GM18868 (cell line): ENCODE measurements around the gene MTG1.

ENCODE experiments used
- ATAC-seq: cut with Tn5 transposase; IDR thresholded peaks from one replicate; pipeline ENCODE4 v1.9.1; 2021; ENCODE audit warnings: mild to moderate bottlenecking, moderate library complexity; ENCODE audit not compliant: unreplicated experiment

The MTG1 gene

GRCh38 chr10:133446979-133447378, 53.0 kb downstream of the MTG1 start:
- ATAC-seq = no peak

DNA sequence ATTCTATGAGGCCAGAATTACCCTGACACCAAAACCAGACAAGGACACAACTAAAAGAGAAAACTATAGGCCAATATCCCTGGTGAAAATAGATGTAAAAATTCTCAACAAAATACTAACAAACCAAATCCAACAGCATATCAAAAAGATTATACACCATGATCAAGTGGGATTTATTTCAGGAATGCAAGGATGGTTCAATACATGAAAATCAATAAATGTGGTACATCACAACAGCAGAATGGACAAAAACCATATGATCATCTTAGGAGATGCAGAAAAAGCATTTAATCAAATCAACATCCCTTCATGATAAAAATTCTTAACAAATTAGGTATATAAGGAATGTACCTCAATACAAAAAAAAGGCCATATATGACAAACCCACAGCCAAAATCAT, 54.2 kb downstream of the MTG1 start:
- no peak for ATAC-seq

DNA sequence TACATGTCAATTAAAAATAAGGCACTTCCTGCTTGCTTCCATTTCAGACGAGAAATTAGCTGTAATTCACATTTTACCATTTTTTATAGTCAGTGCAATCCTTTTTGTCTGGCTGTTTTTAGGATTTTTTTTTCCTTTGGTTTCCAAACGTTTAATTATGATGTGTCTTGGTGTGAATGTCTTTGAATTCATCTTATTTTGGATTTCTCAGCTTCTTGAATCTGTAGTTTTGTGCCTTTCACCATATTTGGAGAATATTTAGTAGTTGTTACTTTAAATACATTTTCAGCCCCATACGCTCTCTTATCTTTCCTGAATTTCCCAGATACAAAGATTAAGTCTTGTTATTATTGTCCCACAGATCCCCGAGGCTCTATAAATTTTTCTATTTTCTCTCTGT, 57.4 kb downstream of the MTG1 start:
- ATAC-seq = no peak

DNA sequence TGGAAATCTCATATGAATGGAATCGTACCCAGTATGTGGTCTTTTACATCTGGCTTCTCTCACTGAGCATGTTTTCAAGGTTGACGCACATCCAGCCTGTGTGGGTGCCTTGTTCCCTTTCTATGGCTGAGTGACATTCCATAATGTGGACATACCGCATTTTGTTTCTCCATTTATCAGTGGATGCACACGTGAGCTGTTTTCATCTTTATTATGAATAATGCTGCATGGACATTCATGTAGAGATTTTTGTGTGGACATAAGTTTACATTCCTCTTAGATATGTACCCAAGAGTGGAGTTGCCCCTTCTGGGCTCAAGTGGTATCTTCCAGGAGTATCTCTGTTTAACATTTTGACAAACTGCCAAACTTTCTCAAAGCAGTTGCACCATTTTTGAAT, 58.5 kb downstream of the MTG1 start:
- ATAC-seq = no peak

DNA sequence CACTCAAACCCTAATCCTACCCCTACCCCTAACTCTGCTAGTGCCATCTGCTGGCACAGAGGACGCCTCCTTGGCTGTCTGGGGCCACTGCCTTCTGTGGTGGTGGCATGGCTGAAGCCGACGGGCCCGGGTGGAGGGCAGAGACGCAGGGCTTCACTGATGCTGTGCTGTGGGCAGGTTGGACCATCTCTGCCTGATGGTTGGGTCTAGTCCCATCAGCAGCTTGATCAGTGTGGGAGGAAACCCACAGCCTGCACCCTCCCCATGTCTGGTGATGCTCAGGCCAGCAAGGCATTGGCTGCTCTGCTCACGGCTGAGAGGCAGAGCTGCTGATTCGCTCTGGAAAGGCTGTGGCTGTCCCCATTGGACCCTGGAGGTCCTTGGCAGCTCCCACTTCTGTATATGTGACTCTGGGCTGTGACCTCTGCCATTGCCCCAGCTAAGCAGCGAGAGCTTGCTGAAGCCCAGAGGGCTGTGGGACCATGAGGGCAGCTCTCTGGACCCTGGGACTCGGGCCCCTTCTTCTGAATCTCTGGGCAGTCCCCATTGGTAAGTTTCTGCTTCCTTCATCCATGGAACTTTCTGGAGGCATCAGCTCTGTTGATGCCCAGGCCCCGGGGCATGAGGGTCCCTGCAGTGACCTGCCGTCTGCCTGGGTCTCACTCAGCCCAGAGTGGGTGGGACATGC, 59.7 kb downstream of the MTG1 start, which contains the start of gene SCART1:
Gene SCART1 (plus strand): TSS at position 430 of the 688 bp plus-strand sequence. CDS start 53 bp downstream, at position 483.
- ATAC-seq = no peak

DNA sequence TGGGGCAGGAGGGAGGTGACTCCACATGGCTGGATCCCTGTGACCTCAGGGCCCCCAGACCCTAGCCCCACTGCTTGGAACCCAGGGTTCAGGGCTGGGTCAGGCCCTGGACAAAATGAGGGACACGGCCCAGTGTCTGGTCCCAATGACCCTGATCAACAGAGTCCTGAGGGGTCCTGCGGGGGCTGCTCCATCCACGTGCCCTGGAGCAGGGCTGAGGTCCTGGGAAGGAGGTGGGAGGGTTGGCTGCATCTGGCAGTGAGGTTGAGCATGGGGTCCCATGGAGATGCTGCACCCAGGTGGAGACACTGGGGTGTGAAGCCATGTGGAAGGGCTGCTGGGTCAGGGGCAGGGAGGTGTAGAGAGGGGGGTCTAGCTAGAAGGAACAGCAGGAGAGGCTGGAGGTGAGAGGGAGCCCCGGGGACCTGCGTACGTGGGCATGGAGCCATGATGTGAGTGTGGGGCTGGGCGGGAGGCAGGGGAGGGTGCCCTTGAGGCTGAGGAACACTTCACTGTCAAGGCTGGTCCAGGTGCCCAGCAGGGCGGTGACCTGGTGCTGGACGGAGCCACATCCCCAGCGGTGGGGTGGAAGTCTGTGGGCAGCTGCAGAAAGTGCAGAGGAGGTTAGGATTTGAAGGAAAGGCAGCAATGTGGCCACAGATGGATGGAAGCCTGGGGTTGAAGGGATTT, 60.4 kb downstream of the MTG1 start:
- ATAC-seq = no peak

GRCh38 chr10:133455196-133455595, 61.2 kb downstream of the MTG1 start:
- ATAC-seq = no peak

GRCh38 chr10:133455611-133456031, 61.7 kb downstream of the MTG1 start:
- ATAC-seq = no peak

- ATAC-seq = no peak
Measured at GRCh38 chr10:133456041-133456951, 62.3 kb downstream of the MTG1 start.

DNA sequence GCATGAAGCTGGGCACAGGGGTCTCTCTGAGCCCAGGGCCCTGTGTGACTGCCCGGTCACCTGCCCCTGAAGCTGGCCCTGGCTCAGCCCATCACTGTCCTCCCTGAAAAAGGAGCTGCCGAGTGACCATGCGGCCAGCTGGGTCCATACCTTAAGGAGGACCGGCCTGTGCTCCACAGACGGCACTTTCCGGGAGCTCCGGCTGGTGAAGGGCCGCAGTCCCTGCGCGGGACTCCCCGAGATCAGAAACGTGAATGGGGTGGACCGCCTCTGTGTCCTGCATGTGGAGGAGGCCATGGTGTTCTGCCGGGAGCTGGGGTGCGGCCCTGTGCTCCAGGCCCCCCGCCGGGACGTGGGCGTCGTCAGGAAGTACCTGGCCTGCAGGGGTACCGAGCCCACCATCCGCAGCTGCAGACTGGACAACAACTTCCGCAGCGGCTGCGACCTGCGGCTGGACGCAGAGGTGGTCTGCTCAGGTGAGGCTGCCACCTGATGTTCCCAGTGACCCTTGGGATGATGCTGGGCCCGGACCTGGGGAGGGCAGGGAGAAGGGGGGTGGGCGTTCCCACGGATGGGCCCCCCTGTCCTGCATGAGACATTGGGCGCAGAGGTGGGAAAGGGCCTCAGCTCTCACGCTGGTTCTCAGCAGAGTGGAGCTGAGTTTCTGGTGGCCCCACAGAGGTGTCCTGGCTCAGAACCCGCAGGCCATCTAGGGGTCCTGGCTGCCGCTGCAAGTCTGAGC, 63.3 kb downstream of the MTG1 start:
- no peak for ATAC-seq

DNA sequence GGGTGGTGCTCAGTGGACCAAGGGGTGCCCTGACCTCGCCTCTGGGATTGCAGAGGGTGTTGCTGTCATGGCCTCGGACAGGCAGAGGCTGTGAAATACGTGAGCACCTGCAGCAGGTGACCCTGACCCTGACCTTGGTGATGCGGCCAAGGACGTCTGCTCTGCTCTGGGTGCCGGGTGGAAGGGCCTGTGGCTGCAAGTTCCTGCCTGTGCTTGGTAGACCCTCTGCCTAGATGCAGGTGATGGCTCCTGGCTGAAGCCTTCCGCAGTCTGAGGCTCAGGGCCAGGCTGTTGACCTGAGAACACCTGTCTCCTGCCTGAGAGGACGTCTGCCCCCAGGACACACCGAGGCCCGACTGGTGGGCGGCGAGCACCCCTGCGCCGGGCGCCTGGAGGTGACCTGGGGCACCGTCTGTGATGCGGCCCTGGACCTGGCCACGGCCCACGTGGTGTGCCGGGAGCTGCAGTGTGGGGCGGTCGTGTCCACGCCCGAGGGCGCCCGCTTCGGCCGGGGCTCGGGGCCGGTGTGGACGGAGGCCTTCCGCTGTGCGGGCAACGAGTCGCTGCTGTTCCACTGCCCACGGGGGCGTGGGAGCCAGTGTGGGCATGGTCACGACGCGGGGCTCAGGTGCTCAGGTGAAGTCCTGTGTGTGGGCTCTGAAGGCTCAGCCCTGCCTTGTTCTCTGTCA, 64.2 kb downstream of the MTG1 start:
- no peak for ATAC-seq

DNA sequence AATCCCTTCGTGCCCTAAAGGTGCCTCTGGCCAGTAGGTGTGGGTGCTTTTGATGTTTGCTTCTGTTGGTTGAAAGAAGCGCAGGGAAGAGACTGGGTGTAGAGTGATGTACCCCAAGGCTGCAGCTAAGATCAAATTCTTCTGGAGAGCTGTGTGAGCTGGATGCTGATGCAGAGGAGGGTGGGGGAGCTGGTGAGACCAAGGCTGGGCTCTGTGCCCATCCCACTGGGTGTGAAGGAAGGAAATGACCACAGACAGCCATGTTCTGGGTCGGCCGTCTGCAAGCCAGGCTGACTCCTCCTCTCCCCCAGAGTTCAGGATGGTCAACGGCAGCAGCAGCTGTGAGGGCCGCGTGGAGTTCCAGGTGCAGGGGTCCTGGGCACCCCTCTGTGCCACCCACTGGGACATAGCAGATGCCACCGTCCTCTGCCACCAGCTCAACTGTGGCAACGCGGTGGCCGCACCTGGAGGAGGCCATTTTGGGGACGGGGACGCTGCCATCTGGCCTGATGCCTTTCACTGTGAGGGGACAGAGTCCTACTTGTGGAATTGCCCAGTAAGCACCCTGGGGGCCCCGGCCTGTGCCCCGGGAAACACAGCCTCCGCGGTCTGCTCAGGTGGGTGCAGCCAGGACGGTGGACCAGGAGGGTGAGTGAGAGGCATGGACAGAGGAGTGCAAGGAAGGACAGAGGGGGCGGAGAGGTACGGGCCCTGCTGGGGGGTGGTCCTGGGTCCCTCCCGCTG, 64.9 kb downstream of the MTG1 start:
- ATAC-seq = no peak

DNA sequence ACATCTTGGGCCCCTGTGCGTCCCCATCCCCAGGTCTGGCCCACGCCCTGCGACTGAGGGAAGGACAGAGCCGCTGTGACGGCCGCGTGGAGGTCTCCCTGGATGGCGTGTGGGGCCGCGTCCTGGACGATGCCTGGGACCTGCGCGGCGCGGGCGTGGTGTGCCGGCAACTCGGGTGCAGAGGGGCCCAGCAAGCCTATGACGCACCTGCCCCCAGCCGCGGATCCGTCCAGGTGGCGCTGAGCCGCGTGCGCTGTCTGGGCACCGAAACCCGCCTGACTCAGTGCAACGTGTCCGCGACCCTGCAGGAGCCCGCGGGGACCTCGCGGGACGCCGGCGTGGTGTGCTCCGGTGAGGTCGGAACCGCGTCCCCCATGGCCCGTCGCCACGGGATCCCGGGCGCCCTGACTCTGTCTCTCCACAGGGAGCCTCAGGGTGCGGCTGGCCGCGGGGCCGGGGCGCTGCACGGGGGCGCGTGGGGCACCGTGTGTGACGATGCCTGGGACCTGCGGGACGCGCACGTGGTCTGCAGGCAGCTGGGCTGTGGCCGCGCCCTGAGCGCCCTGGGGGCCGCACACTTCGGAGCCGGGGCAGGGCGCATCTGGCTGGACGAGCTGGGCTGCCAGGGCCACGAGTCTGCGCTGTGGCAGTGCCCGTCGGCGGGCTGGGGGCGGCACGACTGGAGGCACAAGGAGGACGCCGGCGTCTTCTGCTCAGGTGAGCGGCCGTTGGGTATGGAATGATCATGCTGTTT, 65.7 kb downstream of the MTG1 start:
- no peak for ATAC-seq

- no peak for ATAC-seq
Measured at GRCh38 chr10:133460208-133460769, 66.3 kb downstream of the MTG1 start.

DNA sequence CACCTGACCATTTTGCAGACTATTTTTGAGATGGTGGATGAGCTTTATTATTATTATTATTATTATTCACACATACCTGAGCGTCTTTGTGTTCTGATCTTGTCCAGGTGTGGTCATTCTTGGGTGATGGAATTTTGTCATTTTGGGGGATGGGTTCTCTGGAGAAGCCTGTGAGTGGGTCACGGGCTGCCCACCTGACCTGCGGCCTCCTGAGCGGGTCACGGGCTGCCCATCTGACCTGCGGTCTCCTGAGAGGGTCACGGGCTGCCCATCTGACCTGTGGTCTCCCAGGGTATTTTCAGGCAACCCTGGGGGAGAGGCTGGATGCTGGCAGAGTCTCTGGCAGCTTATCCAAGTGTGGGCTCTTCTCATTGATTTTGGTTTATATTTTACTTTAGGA, 67.1 kb downstream of the MTG1 start:
- no peak for ATAC-seq

DNA sequence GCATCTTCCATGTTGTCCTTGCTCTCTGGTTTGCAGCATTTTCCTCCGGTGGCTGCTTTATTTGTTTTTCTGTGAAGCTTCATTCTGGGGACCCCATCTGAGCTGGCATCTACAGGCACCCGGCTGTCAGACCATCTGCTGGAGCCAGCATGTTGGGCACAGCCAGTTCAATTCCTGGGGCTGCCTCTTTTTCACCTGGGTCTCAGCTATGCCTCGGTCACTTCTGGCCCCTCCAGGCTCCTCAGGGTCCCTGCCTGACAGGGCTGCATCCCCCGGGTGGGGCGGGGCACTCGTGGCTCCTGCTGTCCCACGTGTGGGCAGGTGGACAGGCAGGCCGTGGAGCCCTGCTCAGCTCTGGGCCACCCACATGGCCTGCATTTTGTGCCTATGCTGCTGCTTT, 67.9 kb downstream of the MTG1 start:
- no peak for ATAC-seq

DNA sequence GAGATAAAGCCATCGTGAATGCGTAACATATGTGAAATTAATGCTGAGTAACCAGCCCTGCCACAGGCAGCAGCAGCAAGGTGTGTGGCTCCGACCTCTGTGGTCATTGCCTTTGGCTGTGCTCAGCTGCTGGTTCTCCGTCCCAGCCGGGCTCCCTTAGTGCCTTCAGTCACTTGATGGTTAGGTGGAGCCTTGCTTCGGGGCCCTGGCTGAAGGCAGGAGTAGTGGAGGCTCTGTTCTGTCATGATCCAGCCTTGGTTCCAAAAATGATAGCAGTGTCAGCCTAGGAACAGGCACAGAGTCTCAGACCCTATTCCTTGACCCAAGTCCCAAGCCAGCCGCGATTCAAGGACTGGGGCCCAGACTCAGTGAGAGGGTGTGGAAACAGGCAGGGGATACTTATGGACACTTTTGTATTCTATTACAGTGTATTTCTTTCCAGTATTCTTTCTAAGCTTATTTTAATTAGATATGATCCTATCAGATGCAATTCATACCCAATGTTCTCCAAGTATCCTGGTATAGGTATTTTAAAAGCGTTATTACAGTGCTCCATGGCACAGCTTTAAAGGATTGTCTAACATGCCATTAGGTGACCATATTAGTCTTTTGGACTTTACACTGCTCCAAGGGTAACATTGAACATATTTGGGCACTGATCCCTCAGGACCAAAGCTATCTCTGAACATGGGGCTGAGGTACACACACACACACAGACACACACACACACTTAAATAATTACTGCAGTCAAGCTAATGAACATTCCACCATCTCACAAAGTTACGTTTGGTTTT, 68.8 kb downstream of the MTG1 start:
- no peak for ATAC-seq

DNA sequence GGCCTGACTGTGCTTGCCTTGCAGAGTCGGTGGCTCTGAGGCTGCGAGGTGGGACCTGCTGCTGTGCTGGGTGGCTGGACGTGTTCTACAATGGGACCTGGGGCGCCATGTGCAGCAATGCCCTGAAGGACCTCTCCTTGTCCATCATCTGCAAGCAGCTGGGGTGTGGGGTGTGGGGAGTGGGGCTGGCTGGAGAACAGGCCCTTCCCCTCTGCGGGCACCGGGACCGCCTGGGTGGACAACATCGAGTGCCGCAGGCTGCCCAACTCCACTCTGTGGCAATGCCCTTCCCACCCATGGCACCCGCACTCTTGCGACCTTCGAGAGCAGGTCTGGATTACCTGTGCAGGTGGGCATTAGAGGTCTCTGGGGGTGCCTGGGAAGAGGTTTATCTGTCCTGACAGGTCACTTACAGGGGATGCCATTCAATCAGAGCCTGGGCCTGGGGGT, 70.7 kb downstream of the MTG1 start:
- ATAC-seq = no peak
